ENCODE data around the gene CDYL2. TPM values are rescaled to one million over a fixed set of nuclear protein-coding genes. Genes with fewer than 3 reads are reported as not detected.

Gene CDYL2
- total RNA-seq, 1 experiment from 2014 or later, result 1.1 TPM

DNA sequence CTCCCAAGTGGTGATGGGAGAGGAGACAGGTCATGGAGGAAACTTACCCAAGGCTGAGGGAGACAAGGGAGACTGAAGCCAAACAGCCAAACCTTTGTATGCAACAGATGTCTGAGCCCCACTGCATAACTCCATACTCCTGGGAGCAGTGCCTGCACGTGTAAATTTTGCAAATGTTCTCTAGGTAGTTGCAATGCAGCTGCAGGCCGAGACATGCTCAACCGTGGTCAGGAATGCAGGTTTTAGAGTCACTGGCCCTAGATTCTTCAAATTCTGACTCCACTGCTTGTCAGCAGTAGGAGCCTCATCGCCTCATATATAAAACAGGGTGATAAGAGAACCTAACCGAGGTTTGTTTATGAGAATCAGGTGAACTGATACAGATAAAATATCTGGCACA is 252.1 kb downstream of the CDYL2 start:
- no peak for DNase-seq (ENCODE audit: low spot score)

Other genes starting within 250 kb of the CDYL2 start
- 57.7 and 87.8 TPM in 2 replicates for gene CMC2, start 202.3 kb upstream of the CDYL2 start, total RNA-seq (2014; rRNA removed; shearing (Covaris generic))
- gene CENPN, start 202.6 kb upstream of the CDYL2 start, total RNA-seq (2014; rRNA removed; shearing (Covaris generic)), result 45.9 and 64.4 TPM in 2 replicates
- gene ATMIN, start 231.2 kb upstream of the CDYL2 start, total RNA-seq (2014; rRNA removed; shearing (Covaris generic)), result 16.8 and 19.3 TPM in 2 replicates